HG02884 (cell line): ENCODE results near the gene UBQLN4.
"Not testable (repeated sequence)": the region's sequence is repeated elsewhere in the genome, so short reads cannot be mapped to it uniquely, and the experiment has no call there.

ENCODE experiments used
- ATAC-seq: cut with Tn5 transposase; IDR thresholded peaks from one replicate; pipeline ENCODE4 v1.9.1; 2021; ENCODE audit warnings: mild to moderate bottlenecking, moderate library complexity; ENCODE audit not compliant: unreplicated experiment

Gene UBQLN4

DNA sequence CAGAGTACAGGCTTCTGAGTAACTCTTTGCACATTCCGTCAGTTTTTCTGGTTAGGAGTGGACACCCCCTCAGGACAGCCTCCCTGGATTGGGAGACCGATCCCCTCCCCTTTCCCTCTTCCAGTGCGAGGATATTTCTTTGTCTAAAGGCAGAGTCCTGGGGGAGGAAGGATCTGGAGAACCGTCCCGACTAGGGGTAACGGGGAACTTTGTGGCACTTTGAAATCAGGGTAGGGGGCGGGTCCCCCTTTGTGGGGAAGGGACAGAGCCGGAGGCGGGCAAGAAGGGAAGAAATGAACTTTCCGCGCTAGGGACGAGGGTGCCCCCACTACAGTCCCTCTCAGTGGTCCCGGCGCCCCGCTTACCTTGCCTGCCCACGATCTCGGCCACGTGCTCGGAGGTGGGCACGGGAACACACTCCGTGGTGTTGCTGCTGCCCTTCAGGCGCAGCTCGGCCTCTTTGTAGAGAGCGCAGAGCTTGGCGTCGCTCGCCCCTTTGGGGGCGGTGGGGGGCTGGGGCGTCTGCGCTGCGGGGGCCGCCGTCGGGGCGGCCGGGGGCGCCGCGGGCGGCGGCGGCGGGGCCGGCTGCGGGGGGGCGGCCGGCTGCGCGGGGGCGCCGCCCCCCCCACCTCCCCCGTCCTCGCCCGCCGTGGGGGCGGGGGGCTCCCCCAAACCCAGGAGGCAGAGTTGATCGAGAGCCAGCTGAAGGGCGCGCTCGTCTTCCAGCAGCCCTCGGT is 27.8 kb upstream of the UBQLN4 start:
- no peak for ATAC-seq

DNA sequence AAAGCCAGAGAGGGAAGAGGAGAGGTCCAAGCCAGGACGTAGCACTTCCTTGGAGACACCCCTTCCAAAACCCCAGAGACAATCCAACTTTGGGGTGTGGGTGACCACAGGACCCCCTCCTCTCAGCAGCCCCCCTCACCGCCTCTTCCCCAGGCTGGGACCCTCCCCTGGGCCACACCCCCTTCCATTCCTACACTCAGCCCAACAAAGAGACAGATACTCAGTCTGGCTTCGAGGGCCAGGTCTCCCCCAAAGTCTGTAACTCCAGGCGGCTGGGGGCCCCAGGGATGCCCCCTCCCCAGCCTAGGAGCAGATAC is 27.2 kb upstream of the UBQLN4 start:
- ATAC-seq: no peak

DNA sequence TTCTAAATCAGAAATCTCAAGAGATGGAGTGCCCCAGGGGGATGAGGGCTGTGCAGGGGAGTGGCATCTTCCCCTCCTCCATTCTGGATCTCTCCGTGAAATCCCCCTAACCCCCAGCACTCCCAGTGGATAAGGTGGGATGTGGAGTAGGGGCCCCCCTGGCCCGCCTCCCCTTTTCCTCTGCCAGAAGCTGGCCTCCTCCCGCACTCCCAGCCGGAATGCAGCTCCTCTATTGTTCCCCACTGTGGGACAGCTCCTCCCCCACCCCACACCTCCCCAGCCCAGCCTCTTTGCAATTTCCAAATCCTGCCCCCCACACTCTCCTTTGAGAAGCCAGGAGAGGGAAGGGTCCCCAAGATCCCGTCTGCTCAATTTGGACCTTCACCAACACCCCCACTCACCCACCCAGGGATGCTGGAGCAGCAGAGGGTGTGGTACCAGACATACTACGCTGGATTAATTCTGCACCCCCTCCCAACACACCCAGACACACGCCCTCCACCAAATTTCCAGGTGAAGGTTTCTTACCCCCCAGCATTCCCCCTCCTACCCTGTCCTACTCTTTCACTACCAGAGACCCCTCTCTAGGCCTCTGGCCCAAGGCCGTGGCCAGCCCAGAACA is 26.8 kb upstream of the UBQLN4 start:
- no peak for ATAC-seq

DNA sequence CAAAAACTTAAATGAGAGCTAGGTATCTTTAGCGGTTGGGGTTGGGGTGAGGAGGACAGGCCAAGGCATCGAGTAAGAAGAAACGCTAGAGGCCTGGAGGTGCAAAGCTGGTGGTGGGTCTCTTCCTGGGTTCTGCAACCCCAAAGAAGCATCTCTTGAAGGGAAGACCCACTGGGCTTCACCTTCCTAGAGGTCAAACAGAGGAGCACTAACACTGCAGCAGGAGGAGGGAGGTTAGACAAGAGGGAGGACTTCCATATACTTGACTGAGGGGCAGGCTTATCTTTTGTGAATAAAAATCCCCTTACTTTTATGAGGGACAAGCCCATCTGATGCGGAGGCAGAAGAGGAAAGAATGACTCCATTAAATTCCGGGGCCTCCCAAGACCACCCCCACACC is 26.2 kb upstream of the UBQLN4 start:
- no peak for ATAC-seq

DNA sequence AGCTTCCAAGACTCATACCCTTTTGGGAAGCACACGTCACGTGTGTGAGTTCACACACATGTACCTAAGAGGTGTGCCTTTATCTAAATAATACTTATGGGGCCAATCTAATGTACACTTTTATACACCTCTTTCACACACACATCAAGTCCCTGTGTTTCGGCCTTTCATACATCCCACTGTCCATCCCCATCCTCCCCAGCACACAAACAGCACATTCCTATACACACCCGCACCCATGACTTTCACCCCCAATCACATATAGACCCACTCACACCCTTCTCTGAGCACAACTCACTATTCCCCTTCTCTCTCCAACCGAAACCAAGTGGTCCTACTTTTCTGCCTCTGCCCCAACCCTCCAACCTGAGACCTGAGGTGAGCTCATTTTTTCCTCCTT is 25.1 kb upstream of the UBQLN4 start:
- ATAC-seq: no peak

DNA sequence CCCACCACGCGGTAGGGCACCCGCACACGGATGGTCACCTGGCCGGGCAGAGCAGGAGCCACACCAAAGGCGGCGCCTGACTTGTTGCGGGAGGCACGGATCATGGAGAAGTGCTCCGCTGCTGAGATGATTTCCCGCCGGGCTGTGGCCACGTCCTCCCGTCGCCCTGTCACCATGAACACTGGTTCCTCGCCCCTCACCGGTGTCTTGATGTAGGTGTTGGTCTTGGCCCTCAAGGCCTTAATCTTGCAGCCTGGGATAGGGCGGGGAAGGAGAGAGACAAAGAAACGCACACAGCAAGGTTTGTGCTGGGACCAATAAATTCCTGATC is 23.8 kb upstream of the UBQLN4 start:
- no peak for ATAC-seq

DNA sequence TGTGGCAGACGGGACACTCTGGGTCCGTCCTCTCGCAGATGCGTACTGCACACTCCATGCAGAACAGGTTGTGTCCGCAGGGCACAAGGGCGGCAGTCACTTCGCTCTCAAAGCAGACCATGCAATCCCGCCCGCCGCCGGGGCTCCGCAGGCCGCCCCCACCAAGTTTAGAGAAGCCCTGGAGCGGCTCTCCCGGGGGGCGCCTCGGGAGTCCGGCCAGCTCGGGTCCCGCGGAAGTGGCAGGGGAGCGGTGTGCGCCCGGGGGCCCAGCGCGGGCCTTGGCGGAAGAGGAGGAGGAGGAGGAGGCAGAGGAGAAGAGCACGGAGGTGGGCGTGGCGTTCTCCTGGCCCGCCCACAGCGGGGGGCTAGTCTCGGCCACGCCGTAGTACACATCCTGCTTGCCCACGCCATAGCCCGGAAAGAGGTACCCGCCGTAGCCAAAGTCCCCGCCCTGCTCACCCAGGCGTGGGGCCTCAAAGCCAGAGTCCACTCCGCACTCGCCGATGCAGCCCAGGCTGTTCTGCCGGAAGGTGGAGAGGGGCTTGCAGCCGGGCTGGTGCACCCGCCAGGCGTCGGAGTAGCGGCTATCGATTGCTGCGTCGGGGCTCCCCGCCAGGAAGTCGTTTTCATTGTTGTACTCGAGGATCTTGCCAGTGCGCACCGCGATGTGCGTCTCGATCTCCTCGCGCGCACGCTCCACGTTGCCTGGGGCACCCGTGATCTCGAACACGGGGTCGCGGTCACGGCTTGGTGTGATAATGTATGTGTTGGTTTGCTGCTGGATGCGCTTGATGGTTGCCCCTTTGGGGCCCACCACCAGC is 23.2 kb upstream of the UBQLN4 start:
- no peak for ATAC-seq

DNA sequence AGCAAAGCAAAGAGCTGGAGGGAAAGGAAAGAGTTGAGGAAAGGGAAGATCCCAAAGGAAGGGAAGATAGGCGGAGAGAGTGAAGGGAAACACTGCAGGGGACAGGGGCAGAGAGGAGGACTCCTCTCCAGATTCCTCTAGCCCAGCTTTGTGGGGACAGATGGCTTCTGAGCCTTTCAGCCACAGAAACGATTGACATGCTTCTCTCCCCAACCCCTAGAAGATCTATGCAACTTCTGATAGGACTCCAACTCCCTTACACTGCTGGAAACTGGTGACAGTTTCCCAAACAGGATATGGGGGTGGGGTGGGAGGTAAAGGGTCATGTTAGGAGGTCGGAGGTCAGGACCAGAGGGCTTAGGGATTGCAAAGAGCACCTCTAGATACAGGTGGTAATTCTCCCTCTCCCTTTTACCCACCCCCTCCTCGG is 22.2 kb upstream of the UBQLN4 start:
- ATAC-seq: no peak

DNA sequence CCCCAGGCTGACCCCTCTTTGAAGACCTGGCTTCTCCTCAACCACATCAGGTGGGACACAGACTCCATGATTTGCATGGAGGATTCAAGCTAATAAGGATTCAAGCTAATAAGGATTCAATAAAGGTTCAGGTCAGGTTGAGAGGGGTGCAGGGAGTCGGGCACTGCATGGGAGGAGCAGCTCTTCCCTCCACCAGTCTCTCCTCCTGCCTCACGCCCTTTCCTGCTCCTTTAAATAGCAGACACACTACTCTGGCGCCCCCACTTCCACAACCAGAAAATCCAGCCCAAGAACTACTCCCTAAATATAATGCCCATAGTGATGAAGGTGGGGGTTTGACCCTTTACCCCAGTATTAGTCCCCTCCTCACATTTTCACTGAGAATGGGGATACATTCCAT is 21.6 kb upstream of the UBQLN4 start:
- ATAC-seq: no peak

DNA sequence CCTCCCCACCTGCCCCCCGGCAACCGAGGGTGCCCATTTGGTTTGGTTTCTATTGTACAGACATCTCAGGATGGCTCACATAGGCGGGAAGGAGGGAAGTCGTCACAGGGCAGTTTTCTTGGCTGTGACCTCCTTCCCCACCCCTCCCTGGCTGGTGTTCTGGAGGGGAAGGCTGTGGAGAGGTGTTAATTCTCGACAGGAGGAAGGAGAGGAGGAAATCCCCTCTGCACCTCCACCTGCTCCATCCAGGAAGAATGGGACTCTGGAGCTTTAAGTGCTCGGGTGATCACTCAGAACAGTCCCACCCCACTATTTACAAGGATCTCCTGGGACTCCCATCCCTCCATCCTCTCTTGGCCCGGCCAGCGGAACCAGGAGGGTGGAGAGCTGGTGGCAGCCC is 21.1 kb upstream of the UBQLN4 start:
- no peak for ATAC-seq

DNA sequence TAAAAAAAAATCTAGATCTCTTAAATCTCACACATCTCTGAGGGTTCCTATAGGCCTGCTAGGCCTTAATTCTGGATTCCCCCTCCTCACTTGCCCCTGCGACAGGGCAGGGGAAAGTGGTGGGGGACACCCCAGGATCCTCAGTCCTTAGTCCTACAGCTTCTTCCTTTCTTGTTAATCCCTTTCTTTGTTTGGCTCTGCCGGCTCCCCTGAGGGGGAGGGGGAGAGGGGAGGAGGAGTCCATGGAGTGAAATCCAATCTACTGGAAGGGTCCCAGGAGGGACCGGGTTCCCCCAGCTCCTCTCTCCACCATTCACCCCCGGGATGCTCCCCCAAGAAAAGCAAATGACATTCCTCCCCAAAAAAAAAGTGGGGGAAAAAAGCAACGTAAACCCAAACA is 20.1 kb upstream of the UBQLN4 start:
- no peak for ATAC-seq

DNA sequence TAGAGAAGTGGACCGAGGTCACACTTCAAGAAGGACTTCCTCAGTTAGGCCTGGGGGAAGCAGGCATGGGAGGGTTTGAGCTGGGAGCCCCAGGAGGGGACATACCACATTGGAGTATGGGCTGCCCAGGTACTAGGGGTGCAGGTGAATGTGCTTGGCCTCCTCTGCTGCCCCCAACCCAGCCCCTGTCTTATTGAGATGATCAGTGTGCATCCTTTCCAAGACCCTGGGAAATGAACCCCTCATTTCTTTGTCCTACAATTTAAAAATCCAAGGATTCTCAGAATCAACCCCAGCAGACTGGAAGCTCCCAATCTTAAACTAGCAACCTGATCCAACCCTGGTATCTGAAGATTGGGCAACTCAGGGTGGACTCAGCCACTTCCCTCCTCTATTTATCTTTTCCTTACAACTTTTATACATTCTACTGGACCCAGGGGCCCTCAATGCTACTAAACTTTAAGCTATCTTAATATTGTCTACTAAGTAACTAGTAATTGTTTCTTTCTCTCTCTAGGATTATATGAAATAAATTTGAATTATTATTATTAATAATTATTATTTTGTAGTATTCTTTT is 19.6 kb upstream of the UBQLN4 start:
- ATAC-seq: no peak

DNA sequence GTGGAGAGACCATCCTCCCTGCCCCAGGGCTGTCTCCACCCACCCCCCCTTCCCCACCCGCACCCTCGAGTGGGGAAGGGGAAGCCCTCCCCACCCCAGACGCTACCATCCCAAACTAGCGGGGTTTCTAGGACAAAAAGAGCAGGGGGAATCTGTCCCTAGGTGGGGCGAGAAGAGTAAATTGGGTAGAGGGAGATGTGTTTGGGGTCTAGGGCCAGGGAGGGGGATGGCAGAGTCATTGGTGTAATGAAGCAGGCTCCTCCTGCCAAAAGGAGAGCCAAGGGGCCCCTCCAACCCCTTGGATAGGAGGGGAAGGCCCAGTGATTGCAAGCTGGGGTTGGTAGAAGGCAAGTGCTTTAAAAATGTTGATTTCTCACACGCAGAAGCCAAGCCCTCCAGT is 18.7 kb upstream of the UBQLN4 start:
- no peak for ATAC-seq

DNA sequence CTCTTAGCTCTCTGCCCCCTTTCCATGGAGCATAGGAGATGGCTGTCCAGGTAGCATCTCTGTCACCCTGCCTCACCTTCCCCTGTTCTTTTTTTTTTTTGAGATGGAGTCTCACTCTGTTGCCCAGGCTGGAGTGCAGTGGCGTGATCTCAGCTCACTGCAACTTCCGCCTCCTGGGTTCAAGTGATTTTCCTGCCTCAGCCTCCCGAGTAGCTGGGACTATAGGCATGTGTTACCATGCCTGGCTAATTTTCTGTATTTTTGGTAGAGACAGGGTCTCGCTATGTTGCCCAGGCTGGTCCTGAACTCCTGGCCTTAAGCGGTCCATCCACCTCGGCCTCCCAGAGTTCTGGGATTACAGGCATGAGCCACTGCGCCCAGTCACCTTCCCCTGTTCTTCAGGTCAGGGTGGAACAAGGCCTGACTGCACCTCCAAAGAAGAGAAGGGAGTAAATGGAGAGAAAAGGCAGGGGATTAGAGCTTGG is 17.8 kb upstream of the UBQLN4 start:
- ATAC-seq: not testable (repeated sequence)

DNA sequence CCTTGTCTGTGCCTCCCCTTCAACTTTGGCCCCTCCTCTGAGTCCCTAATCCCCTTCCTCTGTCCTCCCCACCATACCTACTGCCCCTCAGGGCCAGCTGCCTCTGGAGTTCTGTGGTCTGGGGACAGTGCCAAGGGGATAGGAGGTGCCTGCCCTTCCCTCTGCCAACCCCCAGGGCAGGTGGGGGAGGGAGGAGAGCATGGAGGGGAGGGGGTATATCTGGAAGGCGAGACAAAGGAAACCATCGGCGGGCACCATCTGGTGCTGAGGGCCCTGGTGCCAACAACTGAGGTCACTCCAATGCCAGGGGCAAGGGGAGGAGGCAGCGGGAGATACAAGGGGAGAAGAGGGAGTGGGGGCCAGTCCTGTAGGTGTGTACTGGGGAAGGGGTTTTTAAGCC is 16.9 kb upstream of the UBQLN4 start:
- no peak for ATAC-seq

DNA sequence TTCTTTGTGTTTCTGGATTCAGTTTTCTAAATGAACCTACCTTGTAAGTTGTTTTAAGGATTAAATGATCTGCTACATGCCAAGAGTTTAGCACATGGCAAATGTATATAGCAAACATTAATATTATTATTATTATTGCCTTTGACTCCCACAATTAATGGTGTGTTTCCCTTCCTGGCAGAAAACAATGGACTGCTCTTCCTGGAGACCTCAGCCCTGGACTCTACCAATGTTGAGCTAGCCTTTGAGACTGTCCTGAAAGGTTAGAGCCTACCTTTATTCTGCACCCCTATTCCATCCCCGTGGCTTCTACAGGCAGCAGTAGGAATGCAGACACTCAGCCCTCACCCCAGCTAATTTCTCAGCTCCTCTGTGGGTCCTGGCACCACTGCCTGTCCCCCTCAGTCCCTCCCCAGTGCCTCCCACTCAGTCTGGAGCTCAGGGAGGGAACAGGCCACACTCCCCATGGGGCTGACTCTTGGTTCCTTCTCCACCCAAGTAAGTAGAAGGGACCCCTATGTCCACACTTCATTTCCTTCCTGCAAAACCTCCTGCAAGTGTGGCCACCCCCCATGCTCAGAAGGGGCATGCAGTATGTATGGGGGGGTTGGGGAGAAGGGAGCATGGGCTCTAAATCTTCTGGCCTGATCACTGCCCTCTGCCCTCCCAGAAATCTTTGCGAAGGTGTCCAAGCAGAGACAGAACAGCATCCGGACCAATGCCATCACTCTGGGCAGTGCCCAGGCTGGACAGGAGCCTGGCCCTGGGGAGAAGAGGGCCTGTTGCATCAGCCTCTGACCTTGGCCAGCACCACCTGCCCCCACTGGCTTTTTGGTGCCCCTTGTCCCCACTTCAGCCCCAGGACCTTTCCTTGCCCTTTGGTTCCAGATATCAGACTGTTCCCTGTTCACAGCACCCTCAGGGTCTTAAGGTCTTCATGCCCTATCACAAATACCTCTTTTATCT is 16.2 kb upstream of the UBQLN4 start:
- no peak for ATAC-seq

DNA sequence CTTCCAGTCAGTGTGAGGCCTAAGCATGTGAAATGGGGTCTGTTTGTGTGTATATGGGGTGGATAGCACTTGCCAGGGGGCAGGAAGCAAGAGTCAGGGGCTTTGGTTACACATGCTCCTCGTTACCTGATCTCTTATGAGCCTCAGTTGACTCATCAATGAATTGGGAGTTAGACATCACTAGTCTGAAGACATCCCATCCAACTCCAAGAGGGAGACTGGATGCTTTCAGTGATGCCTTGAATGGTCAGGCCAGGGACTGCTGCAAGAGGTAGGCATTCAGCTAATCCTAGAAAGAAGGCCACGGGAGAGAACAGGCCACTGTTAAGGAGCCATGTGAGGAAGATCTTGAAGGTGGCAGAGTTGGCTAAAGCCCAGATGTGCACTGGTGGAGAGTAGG is 13.7 kb upstream of the UBQLN4 start:
- ATAC-seq: no peak

DNA sequence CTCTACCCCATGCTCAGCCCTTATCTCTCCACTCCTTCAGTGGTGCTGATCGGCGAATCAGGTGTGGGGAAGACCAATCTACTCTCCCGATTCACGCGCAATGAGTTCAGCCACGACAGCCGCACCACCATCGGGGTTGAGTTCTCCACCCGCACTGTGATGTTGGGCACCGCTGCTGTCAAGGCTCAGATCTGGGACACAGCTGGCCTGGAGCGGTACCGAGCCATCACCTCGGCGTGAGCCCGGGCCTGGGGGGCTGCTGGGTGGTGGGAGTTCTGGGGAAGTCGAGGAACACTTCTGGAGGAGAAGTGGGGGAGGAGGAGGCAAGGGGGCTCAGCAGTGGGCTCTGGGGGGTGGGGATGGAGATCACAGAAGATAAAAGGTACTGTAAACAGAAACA is 12.3 kb upstream of the UBQLN4 start:
- no peak for ATAC-seq

DNA sequence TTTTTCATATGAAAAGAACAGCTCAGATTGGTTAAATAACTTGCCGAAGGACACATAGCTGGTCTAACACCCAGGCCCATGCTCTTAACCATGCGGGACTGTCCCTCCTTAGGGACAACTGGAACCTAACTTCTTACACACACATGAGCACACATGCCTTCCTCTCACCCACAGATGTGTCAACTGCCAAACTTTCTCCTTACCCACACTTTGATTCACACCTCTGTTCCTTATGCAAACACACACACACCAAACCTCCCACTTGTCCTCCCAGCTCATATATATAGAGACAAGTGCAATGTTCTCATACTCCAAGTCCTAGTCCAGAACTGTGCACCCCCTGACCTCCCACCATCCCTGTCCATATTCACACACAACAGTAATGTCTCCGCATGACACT is 11.6 kb upstream of the UBQLN4 start:
- no peak for ATAC-seq

DNA sequence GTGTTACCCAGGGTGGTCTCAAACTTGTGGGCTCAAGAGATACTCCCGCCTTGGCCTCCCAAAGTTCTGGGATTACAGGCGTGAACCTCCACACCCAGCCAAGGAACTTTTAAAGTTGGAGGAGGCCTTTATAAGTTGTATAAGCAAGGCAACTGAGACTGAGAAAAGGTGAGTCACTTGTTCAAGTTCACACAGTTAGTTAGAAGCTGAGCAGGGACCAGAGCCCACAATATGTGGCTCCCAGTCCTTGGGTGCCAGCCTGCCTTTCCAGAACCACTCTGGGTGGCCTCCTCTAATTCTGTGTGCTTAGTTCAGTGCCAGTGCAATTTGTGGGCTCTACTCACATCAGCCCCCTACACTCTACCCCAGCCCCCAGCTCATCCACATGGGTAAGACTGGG is 11.0 kb upstream of the UBQLN4 start:
- no peak for ATAC-seq

DNA sequence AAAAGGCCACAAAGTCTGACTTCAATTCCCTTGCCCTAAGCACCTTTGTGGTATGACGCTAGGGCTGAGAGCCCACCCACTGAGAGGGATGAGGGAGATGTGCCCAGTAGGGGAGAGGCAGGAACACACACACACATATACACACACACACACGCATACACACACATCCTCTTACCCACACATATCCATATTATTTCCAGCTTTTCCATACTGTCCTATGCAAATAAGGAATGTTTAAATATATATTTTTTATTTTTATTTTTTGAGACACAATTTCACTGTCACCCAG is 10.3 kb upstream of the UBQLN4 start:
- ATAC-seq: no peak
